Measurements from ENCODE around the gene ACTRT1. TPM values are rescaled to one million over a fixed set of nuclear protein-coding genes. Genes with fewer than 3 reads are reported as not detected.

The ACTRT1 gene
- total and polyA plus RNA-seq, 2 donors (not counting 3 experiments of a cell fraction or from before 2014, with no cell fraction given), result not detected

DNA sequence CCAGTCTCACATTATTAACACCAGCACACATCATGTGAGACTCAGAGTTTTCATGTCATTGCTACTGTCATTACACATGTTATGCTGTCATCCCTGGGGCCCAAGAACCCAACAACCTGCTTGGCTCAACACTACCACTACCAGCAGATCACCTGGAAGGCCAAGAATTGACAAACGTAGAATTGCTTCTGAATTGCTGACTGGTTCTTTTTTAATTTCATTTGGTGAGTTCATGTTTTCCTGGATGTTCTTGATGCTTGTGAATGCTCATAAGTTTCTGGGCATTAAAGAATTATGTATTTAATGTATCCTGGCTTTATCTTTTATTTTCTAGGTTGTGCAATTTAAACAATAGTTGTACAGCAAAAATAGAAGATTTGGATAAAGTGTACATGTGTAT lies 40.2 kb downstream of the ACTRT1 start:
- Histone ChIP-seq H3K27me3 (ENCODE audit: control insufficient read depth in 2 of 2, insufficient read depth in 2 of 2, low read length in 2 of 2) (no peaks in the 10 kb centered on the region), H3K9me1 (replicated peaks; ENCODE audit: control insufficient read depth, extremely low read depth, insufficient read depth, low read length) (no peaks in the 10 kb centered on the region), H4K20me1 (replicated peaks; ENCODE audit: control insufficient read depth, extremely low read depth, insufficient read depth, low read length) (no peaks in the 10 kb centered on the region), H2AFZ (ENCODE audit: low read depth, low read length) (no peak overlapping the region), H3K4me1 (ENCODE audit: control insufficient read depth, extremely low read depth, insufficient read depth, low read length) (no peaks in the 10 kb centered on the region), H3K27ac (ENCODE audit: insufficient read depth, low read depth, low read length) (no peak overlapping the region), H3K9ac (replicated peaks; ENCODE audit: extremely low read depth, insufficient read depth, low read length) (no peak overlapping the region), H3K36me3 (ENCODE audit: control insufficient read depth in 2 of 2, extremely low read depth in 1 of 2, insufficient read depth in 2 of 2, low read length in 2 of 2) (no peaks in the 10 kb centered on the region), H3K4me3 (replicated peaks in 1 of 3; ENCODE audit: insufficient read depth in 1 of 3, low read depth in 1 of 3, low read length in 3 of 3) (no peak overlapping the region), H3K79me2 (ENCODE audit: control insufficient read depth, insufficient read depth, low read length) (no peaks in the 10 kb centered on the region), H3K9me3 (replicated peaks; ENCODE audit: control insufficient read depth, insufficient read depth, low read length) (no peaks in the 10 kb centered on the region), H3K4me2 (ENCODE audit: insufficient read depth, low read length) (no peak overlapping the region)
- DNase-seq (ENCODE audit: low read depth, low spot score) (no peak), FAIRE-seq (no peak)
- BruUV-seq (replicated peaks), result no TSS peak
- CTCF ChIA-PET, result no interaction called here
- dilution Hi-C loops (cut with MboI; ENCODE audit: extremely low pct_ligation_motif_present, low sequenced_read_pairs), result no loop called here
- TF ChIP-seq FOS (IDR thresholded peaks at IDR 0.05; ENCODE audit: borderline replicate concordance, insufficient read depth, low read length) (no peak), POLR2A (IDR thresholded peaks at IDR 0.05; ENCODE audit: low read depth, low read length) (no peak)
- intact Hi-C loops (cut with micrococcal nuclease), result no loop called here
- POLR2A ChIA-PET, result no interaction called here

DNA sequence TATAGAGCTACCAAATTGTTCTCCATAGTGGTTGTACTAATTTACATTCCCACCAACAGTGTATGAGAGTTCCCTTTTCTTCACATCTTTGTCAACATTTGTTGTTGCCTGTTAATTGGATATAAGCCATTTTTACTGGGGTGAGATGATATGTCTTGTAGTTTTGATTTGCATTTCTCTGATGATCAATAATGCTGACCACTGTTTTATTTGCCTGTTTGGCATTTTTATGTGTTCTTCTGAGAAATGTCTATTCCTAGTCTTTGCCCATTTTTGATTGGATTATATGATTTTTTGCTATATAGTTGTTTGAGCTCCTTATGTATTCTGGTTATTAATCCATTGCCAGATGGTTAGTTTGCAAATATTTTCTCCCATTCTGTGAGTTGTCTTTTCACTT lies 44.3 kb downstream of the ACTRT1 start:
- Histone ChIP-seq H4K20me1 (replicated peaks; ENCODE audit: control insufficient read depth, extremely low read depth, insufficient read depth, low read length) (no peaks in the 10 kb centered on the region), H3K79me2 (ENCODE audit: control insufficient read depth, insufficient read depth, low read length) (no peaks in the 10 kb centered on the region), H3K27ac (ENCODE audit: insufficient read depth, low read depth, low read length) (no peak overlapping the region), H3K4me2 (ENCODE audit: insufficient read depth, low read length) (no peak overlapping the region), H3K27me3 (ENCODE audit: control insufficient read depth in 2 of 2, insufficient read depth in 2 of 2, low read length in 2 of 2) (no peaks in the 10 kb centered on the region), H3K9me3 (replicated peaks; ENCODE audit: control insufficient read depth, insufficient read depth, low read length) (no peaks in the 10 kb centered on the region), H3K9ac (replicated peaks; ENCODE audit: extremely low read depth, insufficient read depth, low read length) (no peak overlapping the region), H3K4me3 (replicated peaks in 1 of 3; ENCODE audit: insufficient read depth in 1 of 3, low read depth in 1 of 3, low read length in 3 of 3) (no peak overlapping the region), H3K36me3 (ENCODE audit: control insufficient read depth in 2 of 2, extremely low read depth in 1 of 2, insufficient read depth in 2 of 2, low read length in 2 of 2) (no peaks in the 10 kb centered on the region), H3K4me1 (ENCODE audit: control insufficient read depth, extremely low read depth, insufficient read depth, low read length) (no peaks in the 10 kb centered on the region), H2AFZ (ENCODE audit: low read depth, low read length) (no peak overlapping the region), H3K9me1 (replicated peaks; ENCODE audit: control insufficient read depth, extremely low read depth, insufficient read depth, low read length) (no peaks in the 10 kb centered on the region)
- intact Hi-C loops (cut with micrococcal nuclease) (no loop called here), dilution Hi-C loops (cut with MboI; ENCODE audit: extremely low pct_ligation_motif_present, low sequenced_read_pairs) (no loop called here)
- DNase-seq (ENCODE audit: low read depth, low spot score), result no peak
- POLR2A ChIA-PET, result no interaction called here
- FAIRE-seq, result no peak
- CTCF ChIA-PET, result no interaction called here
- BruUV-seq (replicated peaks), result no TSS peak
- TF ChIP-seq MYC (IDR thresholded peaks at IDR 0.05; ENCODE audit: low read depth, low read length) (no peak), POLR2A (IDR thresholded peaks at IDR 0.05; ENCODE audit: low read depth, low read length) (no peak), EZH2 (IDR thresholded peaks at IDR 0.05; ENCODE audit: borderline replicate concordance, low read depth, low read length, severe bottlenecking) (no peak), POLR2AphosphoS5 (IDR thresholded peaks at IDR 0.05; ENCODE audit: insufficient read depth, low read depth, low read length) (no peak), GATA2 (IDR thresholded peaks at IDR 0.05; ENCODE audit: insufficient read depth, insufficient read length, low read depth, low read length) (no peak), FOS (IDR thresholded peaks at IDR 0.05; ENCODE audit: borderline replicate concordance, insufficient read depth, low read length) (no peak), JUN (IDR thresholded peaks at IDR 0.05; ENCODE audit: borderline replicate concordance, insufficient read depth, insufficient read length, low read depth) (no peak)
- TF ChIP-seq, protein P1, sequence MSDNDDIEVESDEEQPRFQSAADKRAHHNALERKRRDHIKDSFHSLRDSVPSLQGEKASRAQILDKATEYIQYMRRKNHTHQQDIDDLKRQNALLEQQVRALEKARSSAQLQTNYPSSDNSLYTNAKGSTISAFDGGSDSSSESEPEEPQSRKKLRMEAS (IDR thresholded peaks at IDR 0.05; ENCODE audit: insufficient read depth, insufficient read length), result no peak
- TF ChIP-seq, protein P2, sequence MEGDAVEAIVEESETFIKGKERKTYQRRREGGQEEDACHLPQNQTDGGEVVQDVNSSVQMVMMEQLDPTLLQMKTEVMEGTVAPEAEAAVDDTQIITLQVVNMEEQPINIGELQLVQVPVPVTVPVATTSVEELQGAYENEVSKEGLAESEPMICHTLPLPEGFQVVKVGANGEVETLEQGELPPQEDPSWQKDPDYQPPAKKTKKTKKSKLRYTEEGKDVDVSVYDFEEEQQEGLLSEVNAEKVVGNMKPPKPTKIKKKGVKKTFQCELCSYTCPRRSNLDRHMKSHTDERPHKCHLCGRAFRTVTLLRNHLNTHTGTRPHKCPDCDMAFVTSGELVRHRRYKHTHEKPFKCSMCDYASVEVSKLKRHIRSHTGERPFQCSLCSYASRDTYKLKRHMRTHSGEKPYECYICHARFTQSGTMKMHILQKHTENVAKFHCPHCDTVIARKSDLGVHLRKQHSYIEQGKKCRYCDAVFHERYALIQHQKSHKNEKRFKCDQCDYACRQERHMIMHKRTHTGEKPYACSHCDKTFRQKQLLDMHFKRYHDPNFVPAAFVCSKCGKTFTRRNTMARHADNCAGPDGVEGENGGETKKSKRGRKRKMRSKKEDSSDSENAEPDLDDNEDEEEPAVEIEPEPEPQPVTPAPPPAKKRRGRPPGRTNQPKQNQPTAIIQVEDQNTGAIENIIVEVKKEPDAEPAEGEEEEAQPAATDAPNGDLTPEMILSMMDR (IDR thresholded peaks at IDR 0.05; ENCODE audit: extremely low read depth in 1 of 2, insufficient read depth in 1 of 2, low read depth in 1 of 2, low read length in 2 of 2), result no peak

Data from endothelial cell of umbilical vein (primary cell).